Activated B cell treated with CpG ODN at 0.5 μM for 24 hours (primary cell): ENCODE measurements around the gene GFRA1. TPM values are rescaled to one million over a fixed set of nuclear protein-coding genes. Genes with fewer than 3 reads are reported as not detected.

ENCODE experiments used
- ATAC-seq: fragments of 200-7000 bp; cut with Tn5 transposase; one replicate; pipeline ENCODE4 v1.10.0; 2021; ENCODE audit warnings: low read depth, mild to moderate bottlenecking, moderate library complexity
- CTCF ChIA-PET: fragments of 350-600 bp; sonication (Branson Sonifier 250); formaldehyde crosslinking; loops from one replicate; lab custom pipeline; 2021; ENCODE audit warnings: antibody characterized with exemption; lab: Charles Lee
- POLR2A ChIA-PET: fragments of 350-600 bp; sonication (Branson Sonifier 250); formaldehyde crosslinking; loops from one replicate; lab custom pipeline; 2021; ENCODE audit warnings: antibody characterized with exemption; lab: Charles Lee
- DNase-seq: peaks from one replicate; pipeline ENCODE4 v3.0.0; 2022
- H3K27ac Mint-ChIP-seq: one replicate; pipeline ENCODE4 v1.8.0; 2020; ENCODE audit warnings: mixed read lengths
- H3K27me3 Mint-ChIP-seq: one replicate; pipeline ENCODE4 v1.8.0; 2021; ENCODE audit warnings: mixed read lengths
- H3K36me3 Mint-ChIP-seq: one replicate; pipeline ENCODE4 v1.8.0; 2021; ENCODE audit warnings: low read depth, mixed read lengths
- H3K4me1 Mint-ChIP-seq: one replicate; pipeline ENCODE4 v1.8.0; 2021; ENCODE audit warnings: mixed read lengths
- H3K4me3 Mint-ChIP-seq: one replicate; pipeline ENCODE4 v1.8.0; 2020; ENCODE audit warnings: mild to moderate bottlenecking, mixed read lengths
- H3K9me3 Mint-ChIP-seq: one replicate; pipeline ENCODE4 v1.8.0; 2020; ENCODE audit warnings: mixed read lengths
- CTCF ChIP-seq: fragments of 200-600 bp; IDR thresholded peaks from one replicate; pipeline ENCODE4 v1.8.0; 2022; ENCODE audit warnings: antibody characterized with exemption, mild to moderate bottlenecking
- intact Hi-C: fragments of 100-400 bp; cut with micrococcal nuclease; formaldehyde crosslinking; loops from one replicate; pipeline ENCODE4 v1.15.1; 2024
- total RNA-seq: library from RNA; stranded (reverse); gene quantifications from 2 replicates; pipeline ENCODE4 v1.2.3, GENCODE V29; 2022

GFRA1 gene
- total RNA-seq, 1 donor from 2014 or later, result not detected

- Mint-ChIP-seq H3K9me3 (peaks cover 3% of the 10 kb centered on the region), H3K27ac (no peak overlapping the region), H3K36me3 (no peaks in the 10 kb centered on the region), H3K4me1 (no peaks in the 10 kb centered on the region), H3K4me3 (no peak overlapping the region), H3K27me3 (no peaks in the 10 kb centered on the region)
- POLR2A ChIA-PET, result no interaction called here
- no peak for DNase-seq
- intact Hi-C loops, result no loop called here
- CTCF ChIA-PET, result no interaction called here
- no peak for TF ChIP-seq CTCF
- no peak for ATAC-seq
Observed at GRCh38 chr10:116183733-116184511, 89.1 kb downstream of the GFRA1 start.

- no peaks in the 10 kb centered on the region for H3K4me1 Mint-ChIP-seq
- CTCF ChIA-PET, result no interaction called here
- intact Hi-C loops, result no loop called here
Observed at GRCh38 chr10:116182426-116182825, 90.6 kb downstream of the GFRA1 start.

GRCh38 chr10:116178086-116178605, 94.9 kb downstream of the GFRA1 start:
- H3K9me3 Mint-ChIP-seq, result no peaks in the 10 kb centered on the region
- DNase-seq (no peak), ATAC-seq (no peak)
- no peak overlapping the region for H3K4me3 Mint-ChIP-seq
- CTCF ChIA-PET, result no interaction called here
- H3K27me3 Mint-ChIP-seq, result no peaks in the 10 kb centered on the region
- intact Hi-C loops, result no loop called here
- no peak for TF ChIP-seq CTCF
- H3K4me1 Mint-ChIP-seq, result no peaks in the 10 kb centered on the region
- POLR2A ChIA-PET, result no interaction called here
- H3K36me3 Mint-ChIP-seq, result no peaks in the 10 kb centered on the region
- no peak overlapping the region for H3K27ac Mint-ChIP-seq

More at GRCh38 chr10:116182426-116182825, 90.6 kb downstream of the GFRA1 start:
- H3K4me3 Mint-ChIP-seq, result no peak overlapping the region
- H3K27me3 Mint-ChIP-seq, result no peaks in the 10 kb centered on the region
- no peak overlapping the region for H3K27ac Mint-ChIP-seq
- no peaks in the 10 kb centered on the region for H3K36me3 Mint-ChIP-seq
- DNase-seq (no peak), ATAC-seq (no peak)
- POLR2A ChIA-PET, result no interaction called here
- TF ChIP-seq CTCF, result no peak
- H3K9me3 Mint-ChIP-seq, result no peaks in the 10 kb centered on the region

GRCh38 chr10:116175231-116175630, 97.8 kb downstream of the GFRA1 start:
- intact Hi-C loops, result no loop called here
- ChIA-PET POLR2A (no interaction called here), CTCF (no interaction called here)
- no peaks in the 10 kb centered on the region for H3K27me3 Mint-ChIP-seq
- no peaks in the 10 kb centered on the region for H3K9me3 Mint-ChIP-seq
- H3K27ac Mint-ChIP-seq, result no peak overlapping the region
- no peak for DNase-seq
- no peak for TF ChIP-seq CTCF
- H3K36me3 Mint-ChIP-seq, result no peaks in the 10 kb centered on the region
- no peaks in the 10 kb centered on the region for H3K4me1 Mint-ChIP-seq
- H3K4me3 Mint-ChIP-seq, result no peak overlapping the region
- ATAC-seq, result no peak

GRCh38 chr10:116171505-116171904, 101.5 kb downstream of the GFRA1 start:
- Mint-ChIP-seq H3K27me3 (no peaks in the 10 kb centered on the region), H3K4me1 (no peaks in the 10 kb centered on the region), H3K27ac (no peak overlapping the region), H3K4me3 (no peak overlapping the region), H3K36me3 (no peaks in the 10 kb centered on the region), H3K9me3 (no peaks in the 10 kb centered on the region)
- intact Hi-C loops, result no loop called here
- POLR2A ChIA-PET, result no interaction called here
- DNase-seq, result no peak
- TF ChIP-seq CTCF, result no peak
- ATAC-seq, result no peak
- CTCF ChIA-PET, result no interaction called here
